Astrocyte (in vitro differentiated cells and primary cell): Measurements from ENCODE around the gene BRD4. TPM values are rescaled to one million over a fixed set of nuclear protein-coding genes. Genes with fewer than 3 reads are reported as not detected.

Source experiments
- DNase-seq: peaks from one replicate; pipeline ENCODE4 v3.0.0-alpha.2; 2010; ENCODE audit warnings: low read depth
- FAIRE-seq: peaks from 2 replicates; lab custom pipeline; 2011; peaks lifted over from hg19 to GRCh38; lab: Jason Lieb, UNC
- H2AFZ ChIP-seq: 2 replicates; pipeline ENCODE4 v1.6.0; 2012; ENCODE audit warnings: low read depth, low read length, inconsistent platforms
- H3K27ac ChIP-seq: 2 replicates; pipeline ENCODE4 v1.5.1; 2011; ENCODE audit warnings: low read depth, low read length, inconsistent platforms
- H3K27me3 ChIP-seq: 2 replicates; pipeline ENCODE4 v1.6.0; 2011; ENCODE audit warnings: low read length, inconsistent platforms; ENCODE audit not compliant: insufficient read depth
- H3K36me3 ChIP-seq: 2 replicates; pipeline ENCODE4 v1.5.1; 2011; ENCODE audit warnings: low read length, inconsistent platforms; ENCODE audit not compliant: insufficient read depth
- H3K4me1 ChIP-seq: 2 replicates; pipeline ENCODE4 v1.5.1; 2011; ENCODE audit warnings: low read length, inconsistent platforms; ENCODE audit not compliant: insufficient read depth
- H3K4me2 ChIP-seq: 2 replicates; pipeline ENCODE4 v1.6.0; 2012; ENCODE audit warnings: low read length, inconsistent platforms
- H3K4me3 ChIP-seq: 2 replicates; pipeline ENCODE4 v1.5.1; 2011; ENCODE audit warnings: low read depth, mild to moderate bottlenecking, low read length, inconsistent platforms; ENCODE audit not compliant: insufficient read depth
- H3K79me2 ChIP-seq: 2 replicates; pipeline ENCODE4 v1.6.0; 2012; ENCODE audit warnings: mild to moderate bottlenecking, low read length, inconsistent platforms; ENCODE audit not compliant: insufficient read depth
- H3K9ac ChIP-seq: 2 replicates; pipeline ENCODE4 v1.6.0; 2012; ENCODE audit warnings: mild to moderate bottlenecking, low read length, inconsistent platforms
- H3K9me3 ChIP-seq: 2 replicates; pipeline ENCODE4 v1.5.1; 2012; ENCODE audit warnings: low read depth, mild to moderate bottlenecking, low read length, inconsistent platforms; ENCODE audit not compliant: insufficient read depth
- H4K20me1 ChIP-seq: 2 replicates; pipeline ENCODE4 v1.6.0; 2012; ENCODE audit warnings: low read length, inconsistent platforms; ENCODE audit not compliant: insufficient read depth
- H3K27ac Mint-ChIP-seq: one replicate; pipeline ENCODE4 v1.8.0; 2021; ENCODE audit warnings: mild to moderate bottlenecking, mixed read lengths; ENCODE audit not compliant: unreplicated experiment
- H3K27me3 Mint-ChIP-seq: one replicate; pipeline ENCODE4 v1.8.0; 2021; ENCODE audit warnings: low read depth, mixed read lengths; ENCODE audit not compliant: unreplicated experiment
- H3K36me3 Mint-ChIP-seq: one replicate; pipeline ENCODE4 v1.8.0; 2021; ENCODE audit warnings: low read depth, mixed read lengths; ENCODE audit not compliant: unreplicated experiment
- H3K4me1 Mint-ChIP-seq: one replicate; pipeline ENCODE4 v1.8.0; 2021; ENCODE audit warnings: low read depth, mixed read lengths; ENCODE audit not compliant: unreplicated experiment
- H3K4me3 Mint-ChIP-seq: one replicate; pipeline ENCODE4 v1.8.0; 2021; ENCODE audit warnings: mild to moderate bottlenecking, moderate library complexity, mixed read lengths; ENCODE audit not compliant: unreplicated experiment
- H3K9me3 Mint-ChIP-seq: one replicate; pipeline ENCODE4 v1.8.0; 2021; ENCODE audit warnings: mild to moderate bottlenecking, mixed read lengths; ENCODE audit not compliant: unreplicated experiment
- EZH2 ChIP-seq: IDR thresholded peaks from 2 replicates; pipeline ENCODE4 v1.6.1; 2012; ENCODE audit warnings: mild to moderate bottlenecking, low read length, inconsistent platforms; ENCODE audit not compliant: insufficient read depth
- total RNA-seq: library from RNA; stranded (reverse); gene quantifications from 2 replicates; pipeline ENCODE4 v1.2.1, GENCODE V29; 2021
- TF ChIP-seq, protein P1 (sequence below): IDR thresholded peaks from 2 replicates; pipeline ENCODE4 v1.5.1; 2011; ENCODE audit warnings: low read depth, mild to moderate bottlenecking, inconsistent platforms, low read length, moderate library complexity; ENCODE audit not compliant: insufficient read depth

Gene BRD4
- total RNA-seq, 1 donor from 2014 or later = 128 TPM

DNA sequence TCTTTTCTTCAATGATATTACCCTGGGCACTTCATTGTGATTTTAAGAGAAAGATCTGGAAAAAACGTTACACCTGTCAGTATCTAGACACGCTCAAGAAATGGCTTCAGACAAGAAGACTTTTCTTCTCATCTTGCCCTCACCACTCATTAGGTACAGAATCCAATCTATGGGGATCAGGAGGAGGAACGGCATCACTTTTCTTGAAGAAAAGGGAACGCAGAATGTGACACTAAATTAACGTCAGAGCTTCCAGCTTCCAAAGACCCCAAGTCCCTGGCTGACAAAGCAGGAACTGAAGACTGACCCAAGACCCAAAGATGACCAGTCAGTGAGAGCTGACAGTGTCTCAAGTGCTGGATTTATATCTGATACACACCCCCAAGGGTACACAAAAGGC is 48.2 kb downstream of the BRD4 start:
- Mint-ChIP-seq H3K27me3 (no peaks in the 10 kb centered on the region), H3K4me1 (peaks cover 85% of the 10 kb centered on the region), H3K36me3 (peaks cover 3% of the 10 kb centered on the region), H3K4me3 (peak overlapping the region; percentile 58), H3K9me3 (no peaks in the 10 kb centered on the region), H3K27ac (peak overlapping the region; percentile 80)
- H3K36me3 ChIP-seq = no peaks in the 10 kb centered on the region
- no peak overlapping the region for H2AFZ ChIP-seq
- peak overlapping the region; percentile 37 for H3K4me2 ChIP-seq
- no peak for TF ChIP-seq EZH2
- TF ChIP-seq, protein P1, sequence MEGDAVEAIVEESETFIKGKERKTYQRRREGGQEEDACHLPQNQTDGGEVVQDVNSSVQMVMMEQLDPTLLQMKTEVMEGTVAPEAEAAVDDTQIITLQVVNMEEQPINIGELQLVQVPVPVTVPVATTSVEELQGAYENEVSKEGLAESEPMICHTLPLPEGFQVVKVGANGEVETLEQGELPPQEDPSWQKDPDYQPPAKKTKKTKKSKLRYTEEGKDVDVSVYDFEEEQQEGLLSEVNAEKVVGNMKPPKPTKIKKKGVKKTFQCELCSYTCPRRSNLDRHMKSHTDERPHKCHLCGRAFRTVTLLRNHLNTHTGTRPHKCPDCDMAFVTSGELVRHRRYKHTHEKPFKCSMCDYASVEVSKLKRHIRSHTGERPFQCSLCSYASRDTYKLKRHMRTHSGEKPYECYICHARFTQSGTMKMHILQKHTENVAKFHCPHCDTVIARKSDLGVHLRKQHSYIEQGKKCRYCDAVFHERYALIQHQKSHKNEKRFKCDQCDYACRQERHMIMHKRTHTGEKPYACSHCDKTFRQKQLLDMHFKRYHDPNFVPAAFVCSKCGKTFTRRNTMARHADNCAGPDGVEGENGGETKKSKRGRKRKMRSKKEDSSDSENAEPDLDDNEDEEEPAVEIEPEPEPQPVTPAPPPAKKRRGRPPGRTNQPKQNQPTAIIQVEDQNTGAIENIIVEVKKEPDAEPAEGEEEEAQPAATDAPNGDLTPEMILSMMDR = no peak
- H3K4me3 ChIP-seq = no peak overlapping the region
- peaks cover 99% of the 10 kb centered on the region for H4K20me1 ChIP-seq
- H3K4me1 ChIP-seq = peaks cover 42% of the 10 kb centered on the region
- H3K9me3 ChIP-seq = no peaks in the 10 kb centered on the region
- H3K79me2 ChIP-seq = peaks cover 100% of the 10 kb centered on the region
- no peaks in the 10 kb centered on the region for H3K27me3 ChIP-seq
- no peak overlapping the region for H3K9ac ChIP-seq
- DNase-seq (no peak), FAIRE-seq (no peak)
- peak overlapping the region; percentile 55 for H3K27ac ChIP-seq

DNA sequence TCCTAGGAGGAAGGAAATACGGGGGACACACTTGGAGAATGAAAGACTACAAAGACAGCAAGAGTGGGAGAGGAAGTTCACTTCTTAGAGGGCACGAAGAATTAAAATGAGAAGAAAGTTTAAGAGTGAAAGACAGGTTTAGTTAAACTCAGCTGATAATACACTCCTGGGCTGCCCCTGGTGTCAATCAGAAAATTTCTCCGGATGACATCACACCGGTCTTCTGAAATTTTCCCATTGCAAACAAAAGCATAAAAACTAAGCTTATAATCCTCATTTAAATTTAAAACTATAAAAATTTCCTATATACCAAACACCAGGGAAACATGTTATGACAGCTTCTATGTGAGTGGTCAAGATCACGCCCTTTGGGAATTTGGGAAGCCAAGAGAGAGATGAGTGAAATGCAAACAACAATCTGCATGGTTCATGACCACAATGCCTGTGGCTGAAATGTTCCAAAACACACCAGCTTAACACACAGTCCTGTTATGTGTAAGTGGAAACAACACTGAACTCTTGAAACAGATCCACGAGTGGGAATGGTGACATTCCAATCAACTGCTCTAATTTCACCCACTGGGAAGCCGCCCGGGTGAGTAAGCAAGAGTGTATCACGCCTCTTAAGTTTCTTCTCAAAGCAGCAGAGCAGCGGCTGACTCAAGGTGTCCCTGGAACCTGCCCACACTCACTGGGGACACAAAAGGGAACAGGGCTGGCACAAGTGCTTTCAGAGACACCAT is 49.0 kb downstream of the BRD4 start:
- no peak for FAIRE-seq
- peaks cover 97% of the 10 kb centered on the region for H4K20me1 ChIP-seq
- peak overlapping the region; percentile 55 for H3K27ac ChIP-seq

More for the DNA sequence above, 49.0 kb downstream of the BRD4 start:
- Histone ChIP-seq H3K9me3 (no peaks in the 10 kb centered on the region), H3K4me1 (peaks cover 37% of the 10 kb centered on the region), H3K79me2 (peaks cover 100% of the 10 kb centered on the region), H3K27me3 (no peaks in the 10 kb centered on the region), H2AFZ (no peak overlapping the region), H3K4me2 (peak overlapping the region; percentile 37), H3K4me3 (no peak overlapping the region), H3K36me3 (no peaks in the 10 kb centered on the region), H3K9ac (no peak overlapping the region)
- Mint-ChIP-seq H3K4me1 (peaks cover 80% of the 10 kb centered on the region), H3K27me3 (no peaks in the 10 kb centered on the region), H3K36me3 (peaks cover 3% of the 10 kb centered on the region), H3K4me3 (peak overlapping the region; percentile 58), H3K9me3 (no peaks in the 10 kb centered on the region), H3K27ac (peak overlapping the region; percentile 80)
- TF ChIP-seq, protein P1 = no peak
- no peak for TF ChIP-seq EZH2
- peak; percentile 73 for DNase-seq
